Cardiac muscle cell (in vitro differentiated cells and primary cell): ENCODE data around the gene ERFE. TPM values are rescaled to one million over a fixed set of nuclear protein-coding genes. Genes with fewer than 3 reads are reported as not detected.

Experiments
- DNase-seq, 2 donors: peaks; one replicate each; pipeline versions ENCODE4 v3.0.0 to v3.0.0-alpha.2; 2010 to 2017; ENCODE audit warnings: low read depth in 1 of 2, low spot score in 1 of 2
- H3K27ac ChIP-seq: fragments of 200-600 bp; sonication (generic); 2 replicates; pipeline ENCODE4 v1.5.1; 2016
- H3K27me3 ChIP-seq: fragments of 200-600 bp; sonication (generic); 2 replicates; pipeline ENCODE4 v1.6.0; 2016; ENCODE audit warnings: control low read depth
- H3K36me3 ChIP-seq: fragments of 200-600 bp; sonication (generic); 2 replicates; pipeline ENCODE4 v1.5.1; 2016; ENCODE audit warnings: control low read depth
- H3K4me1 ChIP-seq: fragments of 200-600 bp; sonication (generic); 2 replicates; pipeline ENCODE4 v1.8.1; 2017; ENCODE audit warnings: low read depth, mild to moderate bottlenecking, mixed run types
- H3K4me3 ChIP-seq: fragments of 200-600 bp; sonication (generic); 2 replicates; pipeline ENCODE4 v1.5.1; 2016; ENCODE audit warnings: mild to moderate bottlenecking
- H3K9me3 ChIP-seq: fragments of 200-600 bp; sonication (generic); 2 replicates; pipeline ENCODE4 v1.5.1; 2017; ENCODE audit warnings: low read depth, mild to moderate bottlenecking, control low read depth
- CTCF ChIP-seq: IDR thresholded peaks from 2 replicates; pipeline ENCODE4 v1.5.1; 2012; ENCODE audit warnings: low read depth, mild to moderate bottlenecking, low read length
- polyA plus RNA-seq: library from polyadenylated mRNA; unstranded; fragments of >200 nt; fragmentation: Nextera tagmentation; extraction: Ambion mirVana; gene quantifications from 2 replicates; pipeline ENCODE4 v1.2.1, GENCODE V29; 2016
- total RNA-seq: library from RNA; depleted of rRNA; stranded (reverse); fragments of >200 nt; gene quantifications from 2 replicates; pipeline ENCODE4 v1.2.3, GENCODE V29; 2016

The ERFE gene
- total and polyA plus RNA-seq, 2 experiments from 2014 or later, result 0.60 to 1.5 TPM

DNA sequence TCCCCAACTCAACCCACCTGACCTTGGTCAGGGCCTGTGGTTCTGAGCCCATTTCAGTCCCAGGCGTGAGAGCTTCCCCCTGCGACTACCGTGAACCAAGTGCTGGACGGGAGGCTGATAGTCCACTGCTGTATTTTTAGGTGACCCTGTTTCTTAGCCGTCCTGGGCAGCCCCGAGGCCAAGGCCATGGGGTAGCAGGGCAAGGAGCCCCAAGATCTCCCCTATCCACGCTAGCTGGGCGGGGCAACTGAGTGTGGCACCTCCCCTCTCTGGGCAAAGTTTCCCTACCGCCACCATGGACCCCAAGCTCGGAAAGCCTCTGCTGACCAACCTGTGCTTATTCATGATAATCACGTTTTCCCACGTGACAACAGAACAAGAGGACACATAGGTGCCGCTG is 20.9 kb upstream of the ERFE start:
- peak overlapping the region; percentile 90 for H3K27ac ChIP-seq

DNA sequence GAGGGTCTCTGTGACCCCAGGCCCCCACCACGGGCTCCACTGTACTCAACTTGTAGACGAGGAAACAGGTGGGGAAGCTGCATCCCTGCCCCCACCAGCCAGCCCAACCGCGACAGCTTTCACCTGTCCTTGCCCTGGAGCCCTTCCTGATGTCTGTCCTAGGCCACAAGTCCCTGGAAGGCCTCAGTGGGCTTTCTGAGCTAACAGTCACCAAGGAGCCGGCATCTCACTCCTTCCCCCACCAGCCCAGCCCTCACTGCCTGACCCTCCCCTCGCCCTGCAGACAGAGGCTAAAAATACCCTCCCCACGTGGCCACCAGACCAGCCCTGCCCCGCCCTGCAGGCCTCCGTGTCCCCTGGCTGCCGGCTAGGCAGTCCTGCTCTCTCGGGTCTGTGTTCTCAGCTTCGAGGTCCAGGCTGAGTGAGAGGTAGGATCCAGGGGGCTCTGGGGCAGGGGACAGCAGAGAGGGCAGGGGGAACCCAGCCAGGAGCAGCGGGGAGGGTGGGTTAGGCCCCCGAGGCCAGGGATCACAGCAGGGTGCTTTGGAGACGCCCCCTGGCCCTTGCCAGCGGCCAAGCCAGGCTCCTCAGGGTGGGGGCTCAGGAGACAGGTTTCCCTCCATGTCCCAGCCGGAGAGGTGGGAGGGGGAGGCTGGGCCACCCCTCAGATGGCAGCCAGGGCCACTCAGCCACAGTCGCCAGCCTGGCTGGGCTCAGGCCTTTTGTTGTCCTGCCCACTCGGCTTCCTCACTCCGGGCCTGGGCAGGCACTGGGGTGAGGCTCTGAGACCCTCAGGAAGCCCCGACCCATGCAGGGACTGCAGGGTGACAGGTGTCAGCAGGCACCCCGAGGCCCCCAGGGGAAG is 20.2 kb upstream of the ERFE start, which contains the start of gene KLHL30:
Gene KLHL30 (plus strand): TSS at position 338 of the 865 bp plus-strand sequence. CDS start 2,087 bp downstream, outside the sequence.
- DNase-seq, result peak in 1 of 2 donors; percentile 93
- no peak for TF ChIP-seq CTCF
- Histone ChIP-seq H3K4me1 (peaks cover 34% of the 10 kb centered on the region), H3K27me3 (no peaks in the 10 kb centered on the region), H3K27ac (peak within 1 kb of the TSS; percentile 90), H3K9me3 (no peaks in the 10 kb centered on the region), H3K36me3 (no peaks in the 10 kb centered on the region), H3K4me3 (peak within 1 kb of the TSS; percentile 7)

More for the DNA sequence above, 20.9 kb upstream of the ERFE start:
- Histone ChIP-seq H3K36me3 (no peaks in the 10 kb centered on the region), H3K4me3 (no peak overlapping the region), H3K27me3 (no peaks in the 10 kb centered on the region), H3K9me3 (no peaks in the 10 kb centered on the region), H3K4me1 (peaks cover 34% of the 10 kb centered on the region)
- no peak for DNase-seq
- no peak for TF ChIP-seq CTCF

DNA sequence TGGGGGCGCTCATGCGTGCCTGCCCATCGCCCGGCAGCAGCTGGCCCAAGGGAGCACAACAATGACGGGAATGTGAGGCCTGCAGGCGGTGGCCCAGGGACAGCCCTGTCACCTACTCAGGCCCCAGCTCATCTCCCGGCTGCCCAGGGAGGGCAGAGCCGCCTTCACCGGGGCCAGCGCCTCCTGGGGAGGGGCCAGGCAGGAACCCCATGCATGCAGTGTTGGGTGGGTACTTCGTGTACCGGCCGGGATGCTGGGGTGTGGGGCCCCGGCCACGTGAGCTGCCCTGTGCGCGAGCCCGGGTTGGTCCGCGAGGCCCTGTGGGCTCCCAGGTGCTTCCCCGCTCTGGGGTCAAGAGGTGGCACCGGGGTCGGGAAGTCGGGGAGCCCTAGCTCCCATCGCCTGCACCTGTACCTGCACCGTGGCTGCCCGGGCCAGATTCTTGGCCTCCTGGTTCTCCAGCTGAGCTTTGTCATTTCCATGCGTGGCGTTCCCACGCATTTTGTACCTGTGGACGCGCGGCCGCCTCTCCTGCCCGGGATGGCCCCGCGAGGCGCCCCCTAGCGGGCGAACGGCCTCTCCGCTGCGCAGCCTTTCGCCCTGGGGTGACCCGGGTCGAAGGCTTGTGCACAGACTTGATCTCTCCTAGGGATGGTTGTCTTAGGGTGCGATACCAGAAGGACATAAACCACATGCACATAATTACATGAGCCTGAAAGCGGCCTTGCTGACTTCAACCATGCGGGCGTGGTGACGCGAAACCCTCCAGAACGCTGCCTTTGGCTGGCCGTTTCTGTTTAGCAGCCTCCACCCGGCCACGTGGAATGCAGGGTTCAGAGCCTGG is 19.4 kb upstream of the ERFE start:
- peak; percentile 64 for TF ChIP-seq CTCF
- Histone ChIP-seq H3K9me3 (no peaks in the 10 kb centered on the region), H3K27me3 (no peaks in the 10 kb centered on the region), H3K36me3 (no peaks in the 10 kb centered on the region), H3K4me1 (peaks cover 29% of the 10 kb centered on the region), H3K4me3 (peak overlapping the region; percentile 7), H3K27ac (peak overlapping the region; percentile 90)
- DNase-seq, result peak in 1 of 2 donors; percentile 61

DNA sequence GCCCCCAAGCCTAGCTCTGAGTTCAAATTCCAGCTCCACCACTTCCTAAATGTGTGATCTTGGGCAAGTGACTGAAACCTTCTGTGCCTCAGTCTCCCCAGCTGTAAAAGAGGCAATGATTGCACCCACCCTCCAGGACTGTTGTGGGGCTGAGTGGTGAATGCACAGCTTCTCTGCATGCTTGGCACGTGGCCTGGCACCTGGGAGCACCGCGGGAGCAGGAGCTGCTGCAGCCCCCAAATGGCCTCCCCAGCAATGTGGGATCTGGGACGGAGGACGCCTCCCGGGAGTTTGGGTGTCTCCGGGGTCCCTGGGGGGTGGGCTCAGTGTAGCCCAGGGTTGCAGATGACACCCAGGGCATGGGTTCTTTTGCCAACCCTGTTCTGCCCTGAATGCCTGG is 18.7 kb upstream of the ERFE start:
- no peaks in the 10 kb centered on the region for H3K36me3 ChIP-seq
- TF ChIP-seq CTCF, result no peak
- no peak overlapping the region for H3K4me3 ChIP-seq
- H3K27ac ChIP-seq, result no peak overlapping the region
- no peaks in the 10 kb centered on the region for H3K9me3 ChIP-seq
- no peak for DNase-seq
- no peaks in the 10 kb centered on the region for H3K27me3 ChIP-seq
- peaks cover 29% of the 10 kb centered on the region for H3K4me1 ChIP-seq

GRCh38 chr2:238140721-238141540 is 17.8 kb upstream of the ERFE start:
- Histone ChIP-seq H3K9me3 (no peaks in the 10 kb centered on the region), H3K36me3 (no peaks in the 10 kb centered on the region), H3K27me3 (no peaks in the 10 kb centered on the region), H3K4me1 (peaks cover 29% of the 10 kb centered on the region), H3K27ac (no peak overlapping the region), H3K4me3 (no peak overlapping the region)
- no peak for DNase-seq
- TF ChIP-seq CTCF, result no peak
